GM21529 (cell line): Measurements from ENCODE around the gene CNTNAP2.
"Not testable (repeated sequence)": the region's sequence is repeated elsewhere in the genome, so short reads cannot be mapped to it uniquely, and the experiment has no call there.

Experiments
- ATAC-seq: cut with Tn5 transposase; IDR thresholded peaks from one replicate; pipeline ENCODE4 v1.9.1; 2021; ENCODE audit not compliant: unreplicated experiment

Gene CNTNAP2

DNA sequence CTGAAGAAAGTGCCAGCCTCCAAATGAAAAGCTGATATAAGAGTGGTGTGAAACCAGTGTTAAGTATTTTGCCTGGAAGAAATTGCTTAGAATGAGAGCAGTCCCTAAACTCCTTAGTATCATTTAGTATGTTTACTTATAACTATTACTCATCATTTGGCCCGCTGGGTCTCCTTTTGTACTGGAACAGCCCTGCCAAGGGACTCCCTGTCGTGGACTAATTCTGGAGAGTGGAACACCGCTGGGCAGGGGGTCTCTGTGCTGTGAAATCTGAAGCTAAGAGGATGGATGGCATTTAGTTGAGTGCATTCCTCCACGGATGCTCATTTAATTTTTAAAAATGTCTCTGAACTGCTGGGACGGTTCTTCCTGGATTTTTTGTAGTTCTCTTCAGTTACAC is 1584.1 kb downstream of the CNTNAP2 start:
- no peak for ATAC-seq

- no peak for ATAC-seq
Observed at GRCh38 chr7:147707926-147708325, 1591.3 kb downstream of the CNTNAP2 start.

GRCh38 chr7:147708871-147709270 is 1592.3 kb downstream of the CNTNAP2 start:
- no peak for ATAC-seq

GRCh38 chr7:147711447-147711846 is 1594.8 kb downstream of the CNTNAP2 start:
- no peak for ATAC-seq

DNA sequence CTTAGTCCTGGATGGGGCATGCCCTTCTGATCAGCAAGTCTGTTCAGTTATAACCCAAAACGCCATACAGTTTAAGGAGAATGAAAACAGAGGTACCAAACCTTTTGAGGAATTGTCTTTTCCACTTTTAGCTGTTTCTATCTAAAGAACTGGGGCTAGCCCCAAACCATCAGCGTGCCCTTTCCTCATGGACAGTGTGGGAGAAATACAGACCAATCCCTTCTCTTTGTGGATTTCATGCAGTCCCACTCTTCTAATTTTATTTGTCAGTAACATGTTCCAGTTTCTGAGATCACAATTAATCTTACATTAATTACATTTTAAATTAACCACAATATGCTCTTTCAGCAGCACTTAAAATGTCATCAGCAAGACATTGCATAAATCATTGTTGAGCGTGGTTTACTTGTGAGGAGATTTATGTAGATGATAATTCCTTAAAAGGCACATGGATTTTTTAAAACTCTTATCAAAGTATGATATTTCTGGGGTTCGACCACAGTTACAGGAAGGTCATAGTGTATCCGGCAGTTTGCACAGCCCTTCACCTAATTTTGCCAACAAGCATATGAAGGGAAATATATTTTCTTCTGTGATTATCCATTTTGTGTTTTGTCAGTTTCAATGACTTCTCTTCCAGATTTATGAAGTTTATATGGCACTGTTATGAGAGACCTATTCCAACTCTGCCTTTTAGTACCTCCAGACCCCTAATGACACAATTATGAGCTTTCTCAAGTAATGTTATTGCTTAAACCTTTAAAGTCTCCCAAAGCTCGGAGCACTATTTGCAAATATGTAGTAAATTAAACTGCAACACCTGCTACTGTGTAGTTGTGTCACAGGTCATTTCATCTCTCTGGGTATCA is 1605.6 kb downstream of the CNTNAP2 start:
- ATAC-seq = no peak

DNA sequence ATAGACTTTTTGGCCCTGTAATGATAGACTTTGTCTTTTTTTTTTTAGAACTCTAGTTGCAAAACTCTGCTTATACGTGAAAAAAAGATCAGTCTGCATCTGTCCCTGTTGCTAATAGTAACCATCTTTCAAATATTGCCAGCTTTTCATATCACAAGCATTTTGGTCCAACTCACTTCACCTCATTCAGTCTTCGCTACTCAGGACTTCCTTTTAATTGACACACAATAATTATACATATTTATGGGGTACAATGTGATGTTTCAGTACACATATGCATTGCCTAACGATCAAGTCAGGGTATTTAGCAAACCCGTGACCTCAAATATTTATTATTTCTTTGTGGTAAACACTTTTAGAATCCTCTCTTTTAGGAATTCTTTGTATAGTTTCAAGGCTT is 1606.9 kb downstream of the CNTNAP2 start:
- no peak for ATAC-seq

GRCh38 chr7:147731311-147731710 is 1614.7 kb downstream of the CNTNAP2 start:
- no peak for ATAC-seq

- not testable (repeated sequence) for ATAC-seq
Observed at GRCh38 chr7:147737559-147738214, 1621.1 kb downstream of the CNTNAP2 start.

DNA sequence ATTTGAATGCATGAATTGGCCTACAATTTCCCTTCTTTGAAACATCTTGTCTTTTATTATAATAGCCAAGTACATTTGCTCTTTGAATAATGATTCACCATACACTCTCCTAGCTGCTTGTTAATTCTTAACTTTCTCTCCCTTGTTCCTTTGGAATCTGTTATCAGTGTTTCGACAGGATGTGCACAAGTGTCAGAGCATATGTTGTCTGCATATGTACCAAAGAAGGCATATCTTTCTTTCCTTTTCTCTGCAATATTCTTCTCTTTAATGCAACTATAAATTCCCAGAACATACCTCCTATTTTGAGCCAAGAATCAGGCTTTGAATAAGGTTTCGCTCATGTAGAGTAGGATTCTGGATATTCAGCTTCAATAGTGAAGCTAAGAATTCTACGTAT is 1625.7 kb downstream of the CNTNAP2 start:
- no peak for ATAC-seq

GRCh38 chr7:147756300-147756699 is 1639.7 kb downstream of the CNTNAP2 start:
- ATAC-seq = no peak

DNA sequence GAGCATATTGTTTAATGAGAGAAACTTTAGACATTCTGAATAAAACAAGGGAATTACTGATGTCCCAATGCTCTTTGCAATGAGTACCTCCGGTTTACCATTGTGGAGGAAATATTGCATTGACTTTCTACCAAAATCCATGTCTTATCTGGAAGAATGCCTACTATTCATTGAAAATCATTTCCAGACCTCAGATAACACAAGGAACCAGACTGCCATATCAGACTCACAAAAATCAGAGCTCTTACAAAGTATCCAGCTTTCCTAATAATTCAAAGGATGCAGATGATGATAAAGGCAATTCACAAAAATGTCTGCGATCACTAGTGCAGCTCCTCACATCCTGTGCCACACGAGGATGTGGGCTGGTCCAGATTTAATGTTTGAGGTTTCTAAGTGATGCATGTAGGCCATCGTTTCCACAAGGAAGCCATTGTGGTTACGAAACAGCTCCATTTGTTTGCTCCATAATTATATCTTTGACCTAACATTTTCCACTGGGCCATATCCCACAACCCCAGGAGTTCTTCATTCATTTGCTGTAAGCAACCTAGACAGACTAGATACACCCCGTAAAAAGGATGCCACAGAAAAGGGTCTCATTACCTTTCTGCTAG is 1642.8 kb downstream of the CNTNAP2 start:
- no peak for ATAC-seq

- no peak for ATAC-seq
Observed at GRCh38 chr7:147765301-147765700, 1648.7 kb downstream of the CNTNAP2 start.

GRCh38 chr7:147771344-147771743 is 1654.7 kb downstream of the CNTNAP2 start:
- ATAC-seq = no peak

DNA sequence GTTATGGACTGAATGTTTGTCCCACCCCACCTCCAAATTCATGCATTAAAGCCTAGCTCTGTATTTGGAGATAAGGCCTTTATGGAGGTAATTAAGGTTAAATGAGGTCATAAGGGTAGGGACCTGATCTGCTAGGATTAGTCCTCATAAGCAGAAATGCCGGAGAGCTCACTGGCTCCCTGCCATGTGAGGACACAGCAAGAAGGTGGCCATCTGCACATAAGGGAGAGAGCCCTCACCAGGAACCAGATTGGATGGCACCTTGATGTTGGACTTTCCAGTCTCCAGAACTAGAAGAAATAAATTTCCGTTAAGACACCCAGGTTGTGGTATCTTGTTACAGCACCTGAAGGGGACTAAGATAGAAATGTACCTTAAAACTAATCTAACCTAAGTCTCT is 1657.9 kb downstream of the CNTNAP2 start:
- no peak for ATAC-seq

DNA sequence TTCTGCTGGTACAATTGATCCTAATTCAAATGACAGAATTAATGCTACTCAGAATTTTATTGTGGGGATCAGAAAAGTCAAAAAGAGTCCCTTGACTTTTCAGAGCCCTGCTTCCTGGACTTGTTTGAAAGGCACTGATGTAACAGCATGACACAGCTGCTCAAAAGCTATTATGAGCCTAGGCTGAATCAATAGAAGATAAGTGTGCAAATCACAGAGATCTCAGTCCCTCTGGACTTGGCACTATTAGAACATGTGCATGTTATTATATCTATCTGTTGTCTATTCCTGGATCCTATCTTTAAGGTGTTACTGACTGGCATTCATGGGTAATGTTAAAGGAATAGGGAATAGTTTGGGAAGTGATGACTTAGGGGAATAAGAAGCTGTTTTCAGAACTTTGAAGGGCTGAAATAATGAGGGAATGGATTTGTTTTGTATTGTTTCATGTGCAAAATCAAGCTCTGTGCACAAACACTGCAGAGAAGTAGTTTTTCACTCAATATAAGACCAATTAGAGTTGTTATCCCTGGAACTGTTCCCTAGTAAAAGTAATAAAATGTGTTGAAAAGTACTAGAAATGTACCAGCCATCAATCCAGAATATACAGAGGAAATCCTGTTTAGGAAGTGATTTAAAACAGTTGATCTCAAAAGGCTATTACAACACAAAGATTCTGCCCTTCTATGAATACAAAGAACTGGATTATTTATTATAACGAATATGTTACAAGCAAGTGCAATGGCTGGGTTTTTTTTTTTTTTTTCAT is 1659.1 kb downstream of the CNTNAP2 start:
- ATAC-seq = no peak

GRCh38 chr7:147777309-147777708 is 1660.7 kb downstream of the CNTNAP2 start:
- ATAC-seq = no peak

DNA sequence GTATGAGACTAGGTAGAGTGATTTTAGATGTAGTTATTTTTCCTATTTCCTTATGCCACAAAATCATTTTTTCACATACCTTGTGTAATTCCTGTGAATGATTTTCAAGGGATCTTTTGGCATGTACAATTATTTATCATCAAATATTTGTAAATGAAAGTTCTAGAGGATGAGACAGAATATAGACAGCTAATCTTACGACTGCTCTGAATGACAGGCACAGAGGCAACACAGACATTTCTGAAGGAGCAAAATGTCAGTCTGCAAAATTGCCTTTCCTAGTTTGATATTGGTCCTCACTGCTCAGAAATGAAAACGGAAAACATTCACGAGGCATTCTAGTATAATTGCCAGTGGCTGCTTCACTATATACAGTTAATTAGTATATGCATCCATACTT is 1663.3 kb downstream of the CNTNAP2 start:
- no peak for ATAC-seq

DNA sequence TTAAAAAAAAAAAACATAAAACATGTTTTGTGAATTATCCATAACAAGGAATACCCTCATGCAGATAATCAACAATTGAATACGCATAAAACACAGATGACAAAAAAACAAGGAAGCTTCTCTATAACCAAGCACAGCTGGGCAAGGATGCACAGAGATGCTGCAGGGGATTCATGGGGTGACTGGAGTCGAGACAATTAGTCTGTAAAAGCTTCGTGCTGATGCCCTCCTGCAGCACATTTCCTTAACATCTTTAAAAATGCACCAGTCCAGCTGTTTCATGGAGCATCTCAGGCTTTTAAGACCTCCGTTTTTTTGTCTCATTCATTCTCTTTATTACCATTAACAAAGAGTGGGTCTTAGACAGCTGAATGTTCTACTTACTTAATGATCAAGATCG is 1680.0 kb downstream of the CNTNAP2 start:
- no peak for ATAC-seq

GRCh38 chr7:147798001-147798400 is 1681.4 kb downstream of the CNTNAP2 start:
- ATAC-seq = no peak

DNA sequence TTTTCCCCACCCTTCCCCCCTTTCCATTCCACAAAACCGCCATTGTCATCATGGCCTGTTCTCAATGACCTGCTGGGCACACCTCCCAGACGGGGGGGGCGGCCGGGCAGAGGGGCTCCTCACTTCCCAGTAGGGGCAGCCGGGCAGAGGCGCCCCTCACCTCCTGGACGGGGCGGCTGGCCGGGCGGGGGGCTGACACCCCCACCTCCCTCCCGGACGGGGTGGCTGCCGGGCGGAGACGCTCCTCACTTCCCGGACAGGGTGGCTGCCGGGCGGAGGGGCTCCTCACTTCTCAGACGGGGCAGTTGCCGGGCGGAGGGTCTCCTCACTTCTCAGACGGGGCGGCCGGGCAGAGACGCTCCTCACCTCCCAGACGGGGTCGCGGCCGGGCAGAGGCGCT is 1685.2 kb downstream of the CNTNAP2 start:
- ATAC-seq = not testable (repeated sequence)

GRCh38 chr7:147803151-147803550 is 1686.5 kb downstream of the CNTNAP2 start:
- ATAC-seq = no peak
